H1 (cell line): Measurements from ENCODE around the gene SLC16A9. TPM values are rescaled to one million over a fixed set of nuclear protein-coding genes. Genes with fewer than 3 reads are reported as not detected.

Experiments used
- KDM5A ChIP-seq: fragments of 200-600 bp; IDR thresholded peaks from 2 replicates; pipeline ENCODE4 v1.7.1; 2012; ENCODE audit warnings: mild to moderate bottlenecking, low read length, inconsistent platforms, mixed read lengths
- SIN3A ChIP-seq, 2 experiments: IDR thresholded peaks in 1 of 2; conservative IDR thresholded peaks in 1 of 2; 2 replicates each; pipeline ENCODE4 v1.6.1; 2011 to 2012; ENCODE audit warnings: low read length in 2 of 2, improper control_type of control experiment in 1 of 2, low read depth in 1 of 2, mild to moderate bottlenecking in 1 of 2
- polyA plus RNA-seq, 7 experiments: library from polyadenylated mRNA; depleted of rRNA in 3 of 7; stranded (reverse) in 5 of 7; unstranded in 2 of 7; fragments of >200 nt in 5 of 7; fragments of 200-250 nt in 2 of 7; gene quantifications; 1 replicate in 5 of 7; 2 replicates in 1 of 7; 4 replicates in 1 of 7; pipeline versions ENCODE4 v1.2.1 to v1.2.3, GENCODE V29; 2011 to 2013; ENCODE audit warnings: missing spikeins in 2 of 7, mixed read lengths in 2 of 7
- total RNA-seq: library from RNA; stranded (reverse); fragmentation: NEBNext Ultra II Directional; extraction: Animal tissue kit (Norgen Biotek cat#: 25700); gene quantifications from 2 replicates; pipeline ENCODE4 v1.2.1, GENCODE V29; 2021

The SLC16A9 gene
- total and polyA plus RNA-seq, 2 of the 8 experiments (the other 6 are each of a cell fraction or from before 2014, with no cell fraction given), result 11.2 to 20.5 TPM

GRCh38 chr10:59724098-59724938 lies 14.7 kb upstream of the SLC16A9 start (continued):
- TF ChIP-seq KDM5A (no peak), SIN3A (conservative IDR thresholded peaks at IDR 0.05 in 1 of 2, IDR thresholded peaks at IDR 0.05 in 1 of 2; ENCODE audit: low read depth in 1 of 2, low read length in 2 of 2) (no peak)
